HG03064 (cell line): ENCODE data around the gene ACLY.
"Not testable (repeated sequence)": the region's sequence is repeated elsewhere in the genome, so short reads cannot be mapped to it uniquely, and the experiment has no call there.

Experiments used
- ATAC-seq: cut with Tn5 transposase; IDR thresholded peaks from one replicate; pipeline ENCODE4 v1.9.1; 2021; ENCODE audit warnings: low read depth; ENCODE audit not compliant: unreplicated experiment

ACLY gene

DNA sequence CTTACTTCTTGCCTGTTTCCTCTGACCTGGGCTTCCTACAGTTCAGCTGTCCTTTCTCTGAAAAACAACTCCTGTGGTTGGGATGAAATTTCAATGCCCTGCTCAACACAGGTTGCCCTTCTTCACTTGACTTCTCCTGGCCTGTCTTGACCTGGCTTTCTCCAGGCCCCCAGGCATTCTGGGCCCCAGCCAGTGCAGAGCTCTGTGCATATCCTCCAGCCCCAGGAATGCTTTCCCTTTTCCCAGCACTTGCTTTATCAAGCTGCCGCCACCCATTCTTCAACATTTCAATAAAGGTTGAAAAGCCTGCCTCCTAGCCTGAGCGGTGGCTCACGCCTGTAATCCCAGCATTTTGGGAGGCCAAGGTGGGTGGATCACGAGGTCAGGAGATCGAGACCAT, 22.4 kb upstream of the ACLY start:
- ATAC-seq = no peak

- ATAC-seq = no peak
These were observed 20.9 kb upstream of the ACLY start for GRCh38 chr17:41939693-41940090.

GRCh38 chr17:41939044-41939692, 20.4 kb upstream of the ACLY start:
- no peak for ATAC-seq

DNA sequence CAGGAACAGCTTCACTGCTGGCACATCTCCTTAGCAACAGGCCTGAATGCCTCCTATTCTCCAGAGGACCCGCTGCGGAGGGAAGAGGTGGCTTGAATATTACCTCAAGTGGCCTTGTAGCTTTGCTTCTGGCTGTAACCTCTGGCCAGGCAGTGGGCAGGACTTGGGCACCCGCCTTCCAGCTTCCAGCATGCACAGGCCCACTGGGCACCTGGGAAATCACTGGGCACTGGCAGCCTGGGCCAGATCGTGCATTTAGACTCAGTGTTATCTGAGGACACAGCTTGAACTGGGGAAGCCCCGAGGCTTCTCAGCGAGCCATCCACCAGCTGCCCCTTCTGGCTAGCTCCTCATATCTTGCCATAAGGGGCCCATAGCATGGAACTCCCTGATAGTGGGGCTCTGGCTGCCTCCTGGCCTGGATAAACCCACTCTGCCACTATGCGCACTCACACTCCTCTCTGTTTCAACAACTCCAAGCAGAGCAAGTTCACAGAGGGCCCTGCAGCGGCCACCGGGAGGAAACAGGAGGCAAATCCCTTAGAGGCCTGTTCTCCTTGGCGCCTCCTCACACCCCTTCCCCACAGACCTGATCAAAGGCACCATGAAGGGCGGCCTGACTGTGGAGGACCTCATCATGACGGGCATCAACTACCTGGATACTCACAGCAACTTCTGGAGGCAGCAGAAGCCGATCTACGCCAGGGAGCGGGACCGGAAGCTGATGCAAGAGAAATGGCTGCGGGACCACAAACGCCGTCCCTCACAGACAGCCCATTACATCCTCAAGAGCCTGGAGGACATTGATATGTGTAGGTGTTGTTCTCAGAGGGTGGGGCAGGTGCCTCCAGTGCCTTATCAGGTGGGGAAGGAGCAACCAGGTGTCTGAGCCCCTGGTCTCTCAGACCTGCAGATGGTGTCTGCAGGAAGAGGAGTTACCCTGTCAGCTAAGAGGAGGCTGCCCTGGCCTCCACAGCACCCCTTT, 19.5 kb upstream of the ACLY start:
- no peak for ATAC-seq

DNA sequence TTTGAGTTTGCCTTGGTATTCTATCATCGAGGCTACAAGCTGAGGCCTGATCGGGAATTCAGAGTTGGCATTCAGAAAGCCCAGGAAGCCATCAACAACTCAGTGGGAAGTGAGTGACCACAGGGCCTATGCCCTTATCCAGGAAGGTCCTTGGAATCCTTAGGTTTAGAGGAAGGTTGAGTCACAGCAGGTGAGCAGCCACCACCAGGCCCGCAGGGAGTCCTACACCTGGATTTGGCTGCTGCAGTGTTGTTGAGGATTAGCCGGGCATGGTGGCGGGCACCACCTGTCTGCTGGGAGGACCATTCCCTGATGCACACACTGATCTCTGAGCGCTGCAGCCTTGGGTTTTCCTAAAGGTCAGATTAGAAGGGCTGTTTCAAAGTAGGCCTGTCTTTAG, 16.9 kb upstream of the ACLY start:
- no peak for ATAC-seq

- no peak for ATAC-seq
These were observed 14.2 kb upstream of the ACLY start for GRCh38 chr17:41932816-41933389.

DNA sequence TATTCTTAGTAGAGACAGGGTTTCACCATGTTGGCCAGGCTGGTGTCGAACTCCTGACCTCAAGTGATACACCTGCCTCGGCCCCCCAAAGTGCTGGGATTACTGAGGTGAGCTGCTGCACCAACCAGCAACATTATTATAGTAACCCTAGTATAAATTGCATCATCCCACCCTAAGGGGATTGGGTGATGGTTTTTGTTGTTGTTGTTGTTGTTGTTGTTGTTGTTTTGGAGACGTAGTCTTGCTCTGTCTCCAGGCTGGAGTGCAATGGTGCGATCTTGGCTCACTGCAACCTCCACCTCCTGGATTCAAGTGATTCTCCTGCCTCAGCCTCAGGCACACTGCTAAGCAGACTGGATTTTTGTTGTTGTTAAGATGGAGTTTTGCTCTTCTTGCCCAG, 13.0 kb upstream of the ACLY start:
- not testable (repeated sequence) for ATAC-seq

DNA sequence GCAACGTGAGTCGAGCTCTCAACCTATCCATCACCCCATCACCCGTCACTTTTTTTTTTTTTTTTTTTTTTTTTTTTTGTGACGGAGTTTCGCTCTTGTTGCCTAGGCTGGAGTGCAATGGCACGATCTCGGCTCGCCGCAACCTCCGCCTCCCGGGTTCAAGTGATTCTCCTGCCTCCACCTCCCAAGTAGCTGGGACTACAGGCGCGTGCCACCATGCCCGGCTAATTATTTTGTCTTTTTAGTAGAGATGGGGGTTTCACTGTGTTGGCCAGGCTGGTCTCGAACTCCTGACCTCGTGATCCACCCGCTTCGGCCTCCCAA, 12.0 kb upstream of the ACLY start:
- not testable (repeated sequence) for ATAC-seq

DNA sequence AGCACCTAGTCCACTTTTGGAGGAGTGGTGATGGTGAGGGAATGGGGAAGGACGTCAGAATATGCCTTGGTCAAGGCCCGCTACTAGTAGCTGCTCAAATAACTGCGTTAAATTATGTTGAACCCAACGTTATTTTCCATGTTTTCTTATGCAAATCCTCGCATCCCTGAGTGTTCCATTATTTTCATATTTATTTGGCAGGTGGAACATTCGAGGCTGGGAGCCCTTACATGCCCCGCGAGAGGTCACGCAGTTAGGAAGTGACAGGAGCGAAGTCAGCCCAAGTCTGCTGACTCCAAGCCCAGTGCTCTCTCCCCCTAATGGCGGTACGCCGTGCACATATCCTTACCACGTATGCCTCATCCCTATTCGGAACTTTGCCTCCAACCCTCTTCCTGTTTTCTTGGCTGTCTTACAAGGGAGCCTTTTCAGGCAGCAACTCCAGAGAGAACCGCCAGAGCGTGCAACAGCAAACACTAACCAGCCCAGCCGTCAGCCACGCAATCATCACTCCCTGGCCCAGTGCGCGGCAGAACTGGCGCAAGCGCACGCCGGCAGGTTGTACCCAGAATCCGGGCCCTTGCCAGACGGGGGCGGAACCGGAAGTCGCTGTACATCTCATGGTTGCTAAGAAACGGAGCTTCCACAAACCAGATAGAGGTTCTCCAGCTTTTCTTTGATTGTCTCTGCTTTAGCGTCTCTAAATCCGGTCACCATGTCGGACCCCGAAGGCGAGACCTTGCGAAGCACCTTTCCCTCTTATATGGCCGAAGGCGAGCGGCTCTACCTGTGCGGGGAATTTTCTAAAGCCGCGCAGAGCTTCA, 11.5 kb upstream of the ACLY start, which contains the start of gene ODAD4:
Gene ODAD4, plus strand, starts transcription at position 609 of the 824 bp plus-strand sequence. Its CDS starts 107 bp downstream, at position 716.
- peak; percentile 76 for ATAC-seq

DNA sequence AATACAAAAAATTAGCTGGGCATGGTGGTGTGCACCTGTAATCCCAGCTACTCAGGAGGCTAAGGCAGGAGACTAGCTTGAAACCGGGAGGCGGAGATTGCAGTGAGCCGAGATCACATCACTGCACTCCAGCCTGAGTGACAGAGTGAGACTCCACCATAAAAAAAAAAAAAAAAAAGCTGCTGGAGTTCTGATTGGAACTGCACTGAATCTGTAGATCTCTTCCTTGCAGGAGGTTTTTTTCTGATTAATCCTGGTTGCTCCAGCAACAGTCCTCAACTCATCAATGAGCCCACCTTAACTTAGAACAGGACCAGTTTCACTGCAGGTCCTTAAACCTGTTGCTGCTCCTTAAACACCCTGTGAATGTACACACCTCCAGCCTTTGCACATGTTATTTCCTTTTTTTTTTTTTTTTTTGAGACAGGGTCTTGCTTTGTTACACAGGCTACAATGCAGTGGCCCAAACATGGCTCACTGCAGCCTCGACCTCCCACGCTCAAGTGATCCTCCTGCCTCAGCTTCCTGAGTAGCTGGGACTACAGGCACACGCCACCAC, 10.0 kb upstream of the ACLY start:
- ATAC-seq = no peak

DNA sequence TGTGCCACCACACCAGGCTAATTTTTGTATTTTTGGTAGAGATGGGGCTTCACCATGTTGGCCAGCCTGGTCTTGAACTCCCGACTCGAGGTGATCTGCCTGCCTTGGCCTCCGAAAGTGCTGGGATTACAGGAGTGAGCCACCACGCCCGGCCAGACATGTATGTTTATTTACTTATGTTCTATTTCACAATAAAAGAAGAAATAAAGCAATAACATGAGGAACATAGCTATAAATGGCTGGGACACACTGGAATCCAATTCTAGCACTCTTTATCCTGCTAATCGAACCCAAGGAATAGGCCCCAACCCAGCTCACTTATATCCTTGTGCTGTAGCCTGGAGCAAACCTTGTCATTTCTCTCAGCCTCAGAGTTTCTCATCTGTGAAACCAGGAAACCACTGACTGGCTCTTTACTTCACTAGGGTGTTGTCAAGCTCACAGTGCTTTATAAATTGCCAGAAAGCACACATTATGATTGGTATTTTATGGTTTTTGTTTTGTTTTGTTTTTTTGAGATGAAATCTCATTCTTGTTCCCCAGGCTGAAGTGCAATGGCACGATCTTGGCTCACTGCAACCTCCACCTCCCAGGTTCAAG, 7.3 kb upstream of the ACLY start:
- no peak for ATAC-seq

GRCh38 chr17:41920580-41920955, 1.8 kb upstream of the ACLY start:
- ATAC-seq = no peak

- no peak for ATAC-seq
These were observed 1.3 kb upstream of the ACLY start for GRCh38 chr17:41919840-41920579.

- ATAC-seq = no peak
These were observed 540 bp upstream of the ACLY start for GRCh38 chr17:41919165-41919817.

- ATAC-seq = no peak
These were observed 955 bp downstream of the ACLY start for GRCh38 chr17:41917679-41918313.

DNA sequence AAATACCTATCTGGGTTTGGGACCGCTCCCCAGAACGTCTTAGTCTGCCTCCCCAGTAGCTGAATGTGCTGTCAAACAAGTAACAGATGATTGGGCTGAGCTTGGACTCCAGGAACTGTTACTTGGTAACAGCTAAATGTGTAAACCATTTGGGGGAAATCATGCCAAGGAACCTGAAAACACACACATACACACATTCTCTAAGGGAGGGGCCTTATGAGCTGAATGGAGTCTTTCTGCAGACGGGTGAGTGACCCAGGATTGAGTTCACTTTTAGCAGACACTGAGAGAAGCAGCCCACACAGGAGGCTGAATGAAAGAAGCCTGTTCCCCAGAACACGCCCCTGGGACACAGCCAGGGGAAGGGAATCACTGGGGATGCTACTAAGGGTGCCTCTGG, 1.6 kb downstream of the ACLY start:
- ATAC-seq = no peak

GRCh38 chr17:41915566-41915965, 3.2 kb downstream of the ACLY start:
- ATAC-seq = no peak

DNA sequence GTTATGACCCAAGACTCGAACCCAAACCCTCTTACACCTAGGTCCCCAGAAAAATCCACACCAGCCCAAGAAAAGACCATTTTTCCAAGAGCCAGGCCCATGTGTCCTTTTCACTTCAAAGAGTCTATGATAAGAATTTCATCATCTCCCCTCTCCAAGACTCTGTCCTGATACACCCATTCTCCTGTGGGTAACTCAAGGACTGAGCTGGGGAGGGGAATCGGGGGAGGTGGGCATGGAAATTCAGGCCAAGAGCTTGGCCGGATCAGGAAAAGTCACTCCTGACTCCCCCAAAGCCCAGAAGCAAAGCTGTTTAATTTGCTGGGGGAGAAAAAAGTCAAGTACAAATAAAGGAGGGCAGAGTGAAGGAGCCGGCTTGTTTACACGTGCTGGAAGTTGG, 3.7 kb downstream of the ACLY start:
- no peak for ATAC-seq
